MCF 10A (cell line): ENCODE data around the gene MACIR. TPM values are rescaled to one million over a fixed set of nuclear protein-coding genes. Genes with fewer than 3 reads are reported as not detected.

ENCODE experiments used
- BruUV-seq: library from RNA; stranded (reverse); fragments of 400-500 nt; replicated peaks from 2 replicates; lab custom pipeline; 2021; lab: Mats Ljungman, UMichigan
- CTCF ChIA-PET: fragments of 300-600 bp; sonication (Branson Sonifier 250); formaldehyde crosslinking; extraction: SDS; loops from one replicate; lab custom pipeline; 2021; ENCODE audit warnings: antibody characterized with exemption, inconsistent platforms; lab: Yijun Ruan, JAX
- POLR2A ChIA-PET: fragments of 300-600, 350-650 bp; sonication (Branson Sonifier 250); formaldehyde crosslinking; extraction: SDS; loops from one replicate; lab custom pipeline; 2020; ENCODE audit warnings: antibody characterized with exemption, inconsistent platforms; lab: Yijun Ruan, JAX
- DNase-seq: peaks from one replicate; pipeline ENCODE4 v3.0.0-alpha.2; 2018; ENCODE audit not compliant: unreplicated experiment
- H3K27ac Mint-ChIP-seq: one replicate; pipeline ENCODE4 v1.8.0; 2022; ENCODE audit warnings: mild to moderate bottlenecking, low read depth, mixed read lengths; ENCODE audit not compliant: unreplicated experiment
- H3K27me3 Mint-ChIP-seq: one replicate; pipeline ENCODE4 v1.8.0; 2022; ENCODE audit warnings: mixed read lengths; ENCODE audit not compliant: insufficient read depth, unreplicated experiment
- H3K36me3 Mint-ChIP-seq: one replicate; pipeline ENCODE4 v1.8.0; 2022; ENCODE audit warnings: mild to moderate bottlenecking, moderate library complexity, mixed read lengths; ENCODE audit not compliant: insufficient read depth, unreplicated experiment
- H3K4me1 Mint-ChIP-seq: one replicate; pipeline ENCODE4 v1.8.0; 2022; ENCODE audit warnings: mixed read lengths; ENCODE audit not compliant: insufficient read depth, unreplicated experiment
- H3K4me3 Mint-ChIP-seq: one replicate; pipeline ENCODE4 v1.8.0; 2022; ENCODE audit warnings: mild to moderate bottlenecking, moderate library complexity, mixed read lengths; ENCODE audit not compliant: unreplicated experiment
- H3K9me3 Mint-ChIP-seq: one replicate; pipeline ENCODE4 v1.8.0; 2022; ENCODE audit warnings: mixed read lengths; ENCODE audit not compliant: unreplicated experiment
- intact Hi-C: fragments of 100-400 bp; cut with micrococcal nuclease; formaldehyde crosslinking; loops from 2 replicates; pipeline ENCODE4 v1.14.1; 2022
- total RNA-seq: library from RNA; stranded (reverse); gene quantifications from 2 replicates; pipeline ENCODE4 v1.2.3, GENCODE V29; 2022
- TF ChIP-seq, protein P1 (sequence below): fragments of 200-600 bp; IDR thresholded peaks from one replicate; pipeline ENCODE4 v1.8.0; 2022; ENCODE audit warnings: antibody characterized with exemption, mild to moderate bottlenecking; ENCODE audit not compliant: unreplicated experiment

Gene MACIR
- total RNA-seq, 1 experiment from 2014 or later: 8.9 TPM

DNA sequence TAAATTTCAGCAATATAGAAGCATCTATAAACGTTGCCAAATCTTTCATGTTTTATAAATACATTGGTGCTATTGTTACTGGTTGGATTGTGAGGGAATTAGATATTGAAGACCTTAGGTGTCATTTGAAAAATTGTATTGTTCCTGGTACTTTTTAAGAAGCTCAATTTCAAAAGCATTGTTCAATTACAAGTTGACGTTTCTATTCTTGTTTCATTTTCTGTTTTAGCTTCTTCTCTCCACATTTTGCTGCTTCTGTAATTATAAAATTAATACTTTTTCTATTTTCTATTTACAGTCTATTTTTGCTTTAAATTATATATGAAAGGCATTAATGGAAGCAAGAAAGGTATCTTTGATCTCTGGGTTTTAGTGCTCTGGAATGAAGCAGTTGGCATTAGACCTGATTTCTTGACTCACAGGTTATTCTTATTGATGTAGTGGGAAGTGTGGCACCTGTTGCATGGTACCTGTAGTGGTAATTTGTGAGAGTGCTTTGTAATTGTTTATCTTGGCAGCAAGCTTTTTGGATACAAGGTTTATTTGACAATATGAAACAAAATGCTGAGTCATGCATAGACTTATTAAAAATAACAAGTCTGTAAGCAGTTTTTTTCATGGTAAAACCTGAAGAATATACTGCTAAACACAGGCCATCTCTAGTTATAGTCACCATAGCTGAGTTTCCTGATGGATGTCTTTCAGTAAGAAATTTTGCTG is 13.2 kb downstream of the MACIR start:
- peaks cover 13% of the 10 kb centered on the region for H3K4me1 Mint-ChIP-seq
- ChIA-PET CTCF (interaction anchor here (0.7 to 1.5 kb wide), 4 partner anchors 9 to 167 kb away, joined by 3 to 7 read pairs (median 4); no protein-coding TSS in a partner anchor), POLR2A (interaction anchor here (0.6 to 6.3 kb wide), 3 partner anchors 11 to 169 kb away, joined by 3 to 43 read pairs (median 5); partner anchors contain the start of gene MACIR)
- no peaks in the 10 kb centered on the region for H3K9me3 Mint-ChIP-seq
- DNase-seq: peak; percentile 50
- TF ChIP-seq, protein P1, sequence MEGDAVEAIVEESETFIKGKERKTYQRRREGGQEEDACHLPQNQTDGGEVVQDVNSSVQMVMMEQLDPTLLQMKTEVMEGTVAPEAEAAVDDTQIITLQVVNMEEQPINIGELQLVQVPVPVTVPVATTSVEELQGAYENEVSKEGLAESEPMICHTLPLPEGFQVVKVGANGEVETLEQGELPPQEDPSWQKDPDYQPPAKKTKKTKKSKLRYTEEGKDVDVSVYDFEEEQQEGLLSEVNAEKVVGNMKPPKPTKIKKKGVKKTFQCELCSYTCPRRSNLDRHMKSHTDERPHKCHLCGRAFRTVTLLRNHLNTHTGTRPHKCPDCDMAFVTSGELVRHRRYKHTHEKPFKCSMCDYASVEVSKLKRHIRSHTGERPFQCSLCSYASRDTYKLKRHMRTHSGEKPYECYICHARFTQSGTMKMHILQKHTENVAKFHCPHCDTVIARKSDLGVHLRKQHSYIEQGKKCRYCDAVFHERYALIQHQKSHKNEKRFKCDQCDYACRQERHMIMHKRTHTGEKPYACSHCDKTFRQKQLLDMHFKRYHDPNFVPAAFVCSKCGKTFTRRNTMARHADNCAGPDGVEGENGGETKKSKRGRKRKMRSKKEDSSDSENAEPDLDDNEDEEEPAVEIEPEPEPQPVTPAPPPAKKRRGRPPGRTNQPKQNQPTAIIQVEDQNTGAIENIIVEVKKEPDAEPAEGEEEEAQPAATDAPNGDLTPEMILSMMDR: no peak
- no peak overlapping the region for H3K4me3 Mint-ChIP-seq
- BruUV-seq: no TSS peak
- H3K36me3 Mint-ChIP-seq: peaks cover 6% of the 10 kb centered on the region
- intact Hi-C loops: no loop called here
- no peaks in the 10 kb centered on the region for H3K27me3 Mint-ChIP-seq
- H3K27ac Mint-ChIP-seq: no peak overlapping the region

- TF ChIP-seq, protein P1: no peak
- peaks cover 13% of the 10 kb centered on the region for H3K4me1 Mint-ChIP-seq
- ChIA-PET CTCF (interaction anchor here (0.6 to 1.3 kb wide), 4 partner anchors 10 to 1140 kb away, joined by 3 to 7 read pairs (median 4); no protein-coding TSS in a partner anchor), POLR2A (interaction anchor here (1.7 to 6.3 kb wide), 2 partner anchors 12 to 15 kb away, joined by 5 to 43 read pairs; partner anchors contain the start of gene MACIR)
- no peak overlapping the region for H3K4me3 Mint-ChIP-seq
- DNase-seq: no peak
- no peaks in the 10 kb centered on the region for H3K9me3 Mint-ChIP-seq
- intact Hi-C loops: no loop called here
- no peak overlapping the region for H3K27ac Mint-ChIP-seq
- H3K36me3 Mint-ChIP-seq: peaks cover 12% of the 10 kb centered on the region
- no peaks in the 10 kb centered on the region for H3K27me3 Mint-ChIP-seq
- BruUV-seq: no TSS peak
Measured at GRCh38 chr5:103272377-103272776, 13.8 kb downstream of the MACIR start.

- Mint-ChIP-seq H3K4me3 (no peak overlapping the region), H3K9me3 (no peaks in the 10 kb centered on the region), H3K4me1 (peaks cover 13% of the 10 kb centered on the region), H3K27me3 (no peaks in the 10 kb centered on the region), H3K36me3 (peaks cover 12% of the 10 kb centered on the region), H3K27ac (no peak overlapping the region)
- BruUV-seq: no TSS peak
- TF ChIP-seq, protein P1: no peak
- CTCF ChIA-PET: interaction anchor here (0.6 to 1.0 kb wide), 3 partner anchors 18 to 201 kb away, joined by 3 to 4 read pairs (median 3); no protein-coding TSS in a partner anchor
- POLR2A ChIA-PET: interaction anchor here (6.3 kb wide), 1 partner anchor 13 kb away, joined by 43 read pairs; the partner anchor contains the start of gene MACIR
- no peak for DNase-seq
- intact Hi-C loops: no loop called here
Measured at GRCh38 chr5:103273952-103274351, 15.4 kb downstream of the MACIR start.

DNA sequence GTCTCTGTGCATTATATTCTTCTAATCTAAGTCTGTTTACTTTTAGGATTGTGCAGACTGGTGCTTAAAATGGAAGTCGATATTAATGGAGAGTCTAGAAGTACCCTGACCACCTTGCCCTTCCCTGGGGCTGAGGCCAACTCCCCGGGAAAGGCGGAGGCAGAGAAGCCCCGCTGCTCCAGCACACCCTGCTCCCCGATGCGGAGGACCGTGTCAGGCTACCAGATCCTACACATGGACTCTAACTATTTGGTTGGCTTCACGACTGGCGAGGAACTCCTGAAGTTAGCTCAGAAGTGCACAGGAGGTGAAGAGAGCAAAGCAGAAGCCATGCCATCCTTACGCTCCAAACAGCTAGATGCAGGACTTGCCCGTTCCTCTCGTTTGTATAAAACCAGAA is 17.3 kb downstream of the MACIR start:
- Mint-ChIP-seq H3K9me3 (no peaks in the 10 kb centered on the region), H3K4me3 (no peak overlapping the region), H3K27ac (no peak overlapping the region), H3K27me3 (no peaks in the 10 kb centered on the region), H3K36me3 (peaks cover 12% of the 10 kb centered on the region), H3K4me1 (peaks cover 6% of the 10 kb centered on the region)
- no peak for DNase-seq
- ChIA-PET POLR2A (no interaction called here), CTCF (interaction anchor here (0.7 kb wide), 2 partner anchors 54 to 839 kb away, joined by 3 to 5 read pairs; no protein-coding TSS in a partner anchor)
- TF ChIP-seq, protein P1: no peak
- BruUV-seq: no TSS peak
- intact Hi-C loops: no loop called here
